PFSK-1 (cell line): ENCODE results near the gene PWWP2B.

Experiments used
- POLR2AphosphoS5 ChIP-seq: IDR thresholded peaks from 2 replicates; pipeline ENCODE4 v1.6.1; 2012; ENCODE audit warnings: low read depth, mild to moderate bottlenecking, control low read depth, low read length, moderate library complexity
- REST ChIP-seq, 2 experiments: IDR thresholded peaks; 2 replicates each; pipeline versions ENCODE4 v1.6.1 to v1.8.0; 2011 to 2012; ENCODE audit warnings: low read depth in 2 of 2, low read length in 2 of 2, control low read depth in 1 of 2, inconsistent platforms in 1 of 2, mild to moderate bottlenecking in 1 of 2, moderate library complexity in 1 of 2; ENCODE audit not compliant: insufficient read depth in 1 of 2

- TF ChIP-seq POLR2AphosphoS5 = no peak
- TF ChIP-seq REST (IDR thresholded peaks at IDR 0.05; ENCODE audit: insufficient read depth in 1 of 2, low read depth in 2 of 2, low read length in 2 of 2) = no peak
Measured at GRCh38 chr10:132366006-132366405, 31.0 kb upstream of the PWWP2B start.
